Gastroesophageal sphincter (tissue), 3 donors: ENCODE measurements around the gene HDLBP.

Experiments
- CTCF ChIP-seq, 4 experiments: fragments of 200-600 bp in 2 of 4; fragments of 450-650 bp in 2 of 4; sonication (generic) in 1 of 4; IDR thresholded peaks; one replicate each; pipeline ENCODE4 v1.5.1; 2017 to 2019; ENCODE audit warnings: antibody characterized with exemption in 4 of 4, mild to moderate bottlenecking in 2 of 4, moderate library complexity in 2 of 4
- EP300 ChIP-seq: sonication (generic); formaldehyde crosslinking; IDR thresholded peaks from one replicate; pipeline ENCODE4 v1.6.1; 2017; ENCODE audit warnings: antibody characterized with exemption, mild to moderate bottlenecking
- POLR2A ChIP-seq, 2 donors: fragments of 450-650 bp; IDR thresholded peaks; one replicate each; pipeline ENCODE4 v1.6.1; 2017; ENCODE audit warnings: antibody characterized with exemption in 2 of 2, mild to moderate bottlenecking in 2 of 2, moderate library complexity in 1 of 2

DNA sequence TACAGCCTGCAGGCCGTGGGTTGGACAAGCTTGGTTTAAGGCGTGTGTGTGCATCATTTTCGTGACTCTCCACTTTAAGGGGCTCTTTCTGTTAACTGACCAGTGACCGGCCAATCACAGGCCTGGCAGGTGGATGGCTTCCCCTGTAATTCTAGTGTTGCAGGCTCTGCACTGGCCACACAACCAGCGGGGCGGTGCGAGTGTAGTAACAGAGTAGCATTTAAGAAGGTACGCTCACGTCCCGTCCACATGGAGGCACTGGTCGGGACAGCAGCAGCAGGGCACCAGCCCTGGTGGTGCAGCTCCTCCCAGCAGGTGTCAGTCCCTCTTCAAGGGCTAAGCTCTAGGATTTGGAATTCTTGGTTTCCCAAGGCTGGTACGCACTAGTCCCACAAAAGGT, 135.0 kb downstream of the HDLBP start:
- no peak for TF ChIP-seq CTCF (IDR thresholded peaks at IDR 0.05)
- no peak for TF ChIP-seq EP300
- TF ChIP-seq POLR2A (IDR thresholded peaks at IDR 0.05), result no peak
